ENCODE results near the gene TMEM8B. TPM values are rescaled to one million over a fixed set of nuclear protein-coding genes. Genes with fewer than 3 reads are reported as not detected.

Gene TMEM8B
- total RNA-seq, 2 experiments from 2014 or later: 5.9 to 6.0 TPM

GRCh38 chr9:35832814-35833213 is 3.8 kb downstream of the TMEM8B start:
- Mint-ChIP-seq H3K27me3 (no peaks in the 10 kb centered on the region), H3K4me1 (ENCODE audit: low read depth) (peaks cover 18% of the 10 kb centered on the region), H3K27ac (no peak overlapping the region), H3K36me3 (no peaks in the 10 kb centered on the region), H3K4me3 (no peak overlapping the region), H3K9me3 (no peaks in the 10 kb centered on the region)
- ChIA-PET CTCF (interaction anchor here (0.6 to 2.2 kb wide), 3 partner anchors 49 to 163 kb away, joined by 4 to 9 read pairs (median 4); no protein-coding TSS in a partner anchor), POLR2A (no interaction called here)
- no peak for DNase-seq
- intact Hi-C loops (cut with micrococcal nuclease): no loop called here

DNA sequence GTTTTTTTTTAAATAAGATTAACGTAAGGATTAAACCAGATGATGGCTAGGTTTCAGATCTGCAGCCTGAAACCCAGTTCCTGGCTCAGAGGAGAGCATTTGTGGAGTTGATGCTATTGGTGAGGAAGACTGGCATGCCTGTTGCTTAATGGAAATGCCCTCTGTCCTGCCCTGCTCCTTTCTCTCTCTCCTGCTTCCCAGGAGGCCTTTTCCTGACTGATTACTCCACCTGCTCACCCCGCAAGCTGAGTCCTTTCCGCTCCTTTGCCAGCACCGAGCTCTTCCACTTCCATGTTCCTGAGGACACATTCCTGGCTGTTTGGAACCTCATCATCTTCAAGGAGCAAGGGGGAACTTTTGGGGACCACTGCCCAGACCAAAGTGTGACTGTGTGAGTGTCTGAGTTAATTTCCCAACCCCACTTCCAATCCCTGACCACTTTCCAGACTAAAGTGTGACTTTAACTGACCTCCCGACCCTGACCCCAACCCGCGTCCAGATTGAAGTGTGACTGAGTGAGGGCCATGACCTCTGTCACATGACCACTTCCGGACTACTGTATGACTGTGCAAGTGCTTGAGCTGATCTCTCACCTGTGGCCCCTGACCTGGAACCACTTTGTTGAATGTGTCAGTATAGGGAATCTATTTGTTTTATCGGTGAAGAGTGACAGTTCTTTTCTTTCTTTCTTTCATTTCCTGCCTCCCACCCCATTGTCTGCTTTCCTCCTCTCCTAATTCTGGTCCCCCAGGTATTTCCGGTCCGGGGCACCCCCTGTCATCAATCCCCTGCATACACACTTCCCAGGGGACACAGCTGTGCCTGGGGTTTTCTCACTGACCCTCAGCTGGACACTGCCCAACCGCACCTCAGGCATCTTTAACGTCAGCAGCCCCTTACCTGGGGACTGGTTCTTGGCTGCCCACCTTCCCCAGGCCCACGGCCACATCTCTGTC is 5.5 kb downstream of the TMEM8B start:
- Mint-ChIP-seq H3K27ac (no peak overlapping the region), H3K4me3 (no peak overlapping the region), H3K27me3 (no peaks in the 10 kb centered on the region), H3K9me3 (no peaks in the 10 kb centered on the region), H3K4me1 (ENCODE audit: low read depth) (peaks cover 10% of the 10 kb centered on the region), H3K36me3 (no peaks in the 10 kb centered on the region)
- ChIA-PET POLR2A (no interaction called here), CTCF (interaction anchor here (0.7 to 4.5 kb wide), 12 partner anchors 9 to 359 kb away, joined by 3 to 33 read pairs (median 4); partner anchors contain the start of gene HINT2)
- intact Hi-C loops (cut with micrococcal nuclease): no loop called here
- DNase-seq: no peak

DNA sequence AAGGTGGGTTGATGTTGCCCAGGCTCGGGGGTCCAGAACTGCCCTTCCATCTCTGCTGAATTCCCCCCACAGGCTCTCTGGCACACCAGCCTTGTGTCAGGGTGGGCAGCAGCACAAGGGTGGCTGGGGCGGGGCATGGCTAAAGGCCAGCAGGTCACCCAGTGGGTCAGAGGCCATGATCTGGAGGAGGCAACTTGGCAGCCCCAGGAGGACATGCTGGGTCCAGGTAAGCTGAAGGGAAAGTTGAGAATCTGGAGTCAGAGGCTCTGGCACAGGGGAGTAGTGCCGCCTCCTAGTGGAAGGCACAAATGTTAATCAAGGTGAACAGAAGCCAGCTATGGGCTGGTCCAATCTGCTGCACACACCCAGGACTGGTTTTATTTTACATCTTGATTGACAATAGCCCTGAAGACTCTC is 6.2 kb downstream of the TMEM8B start:
- H3K4me1 Mint-ChIP-seq (ENCODE audit: low read depth): peaks cover 3% of the 10 kb centered on the region
- H3K36me3 Mint-ChIP-seq: no peaks in the 10 kb centered on the region
- intact Hi-C loops (cut with micrococcal nuclease): no loop called here
- no peak overlapping the region for H3K27ac Mint-ChIP-seq
- ChIA-PET CTCF (interaction anchor here (0.6 to 4.5 kb wide), 10 partner anchors 9 to 100 kb away, joined by 3 to 33 read pairs (median 4); no protein-coding TSS in a partner anchor), POLR2A (no interaction called here)
- no peak for DNase-seq
- no peaks in the 10 kb centered on the region for H3K27me3 Mint-ChIP-seq
- H3K4me3 Mint-ChIP-seq: no peak overlapping the region
- H3K9me3 Mint-ChIP-seq: no peaks in the 10 kb centered on the region

DNA sequence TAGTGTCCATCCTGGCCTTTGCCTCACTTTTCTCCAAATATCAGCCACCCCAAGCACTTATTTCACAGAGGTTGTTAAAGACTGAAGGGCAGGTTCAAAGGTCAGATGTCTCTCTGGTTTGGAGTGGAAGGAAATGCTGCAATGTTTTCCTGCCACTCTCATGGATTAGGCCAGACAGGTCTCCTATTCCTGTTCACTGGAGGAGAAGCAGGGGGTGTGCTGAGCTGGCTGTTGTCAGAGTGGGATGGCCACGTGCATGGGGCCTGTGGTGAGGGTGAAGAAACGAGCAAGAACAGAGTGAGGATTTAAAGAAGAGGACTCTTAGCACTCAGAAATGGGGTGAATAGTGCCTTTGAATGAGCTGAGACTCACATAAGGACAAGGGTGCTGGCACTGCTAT is 6.7 kb downstream of the TMEM8B start:
- peaks cover under 1% of the 10 kb centered on the region for H3K4me1 Mint-ChIP-seq (ENCODE audit: low read depth)
- no peak overlapping the region for H3K4me3 Mint-ChIP-seq

GRCh38 chr9:35836595-35836994 is 7.6 kb downstream of the TMEM8B start:
- Mint-ChIP-seq H3K4me1 (ENCODE audit: low read depth) (no peaks in the 10 kb centered on the region), H3K36me3 (no peaks in the 10 kb centered on the region), H3K9me3 (no peaks in the 10 kb centered on the region), H3K27me3 (no peaks in the 10 kb centered on the region), H3K4me3 (no peak overlapping the region), H3K27ac (no peak overlapping the region)
- intact Hi-C loops (cut with micrococcal nuclease): no loop called here
- ChIA-PET POLR2A (no interaction called here), CTCF (interaction anchor here (1.7 to 4.5 kb wide), 2 partner anchors 11 to 45 kb away, joined by 5 to 33 read pairs; no protein-coding TSS in a partner anchor)
- no peak for DNase-seq

More for the DNA sequence above, 6.7 kb downstream of the TMEM8B start:
- H3K27ac Mint-ChIP-seq: no peak overlapping the region
- H3K27me3 Mint-ChIP-seq: no peaks in the 10 kb centered on the region
- ChIA-PET CTCF (interaction anchor here (0.6 to 4.5 kb wide), 9 partner anchors 10 to 100 kb away, joined by 3 to 33 read pairs (median 4); no protein-coding TSS in a partner anchor), POLR2A (no interaction called here)
- DNase-seq: no peak
- intact Hi-C loops (cut with micrococcal nuclease): no loop called here
- H3K36me3 Mint-ChIP-seq: no peaks in the 10 kb centered on the region
- H3K9me3 Mint-ChIP-seq: no peaks in the 10 kb centered on the region

DNA sequence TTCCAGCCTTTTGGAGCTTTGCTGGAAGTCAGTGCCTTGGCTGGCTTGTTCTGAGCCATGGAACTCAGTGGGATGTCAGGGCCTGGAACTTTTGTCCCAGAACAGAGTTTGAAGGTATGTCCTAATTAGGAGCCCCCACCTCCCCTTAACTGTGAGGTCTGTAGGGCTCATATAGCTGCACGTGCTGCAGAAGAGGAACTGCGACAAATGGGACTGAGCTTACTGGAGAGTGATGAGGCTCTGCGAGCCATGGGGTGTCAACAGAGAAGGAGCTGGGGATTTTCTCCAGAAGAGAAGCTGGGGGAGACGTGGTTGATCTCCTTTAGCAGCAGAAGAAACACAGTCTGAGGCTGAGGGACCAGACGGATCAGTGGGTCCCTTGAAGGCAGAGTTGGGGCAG is 10.9 kb downstream of the TMEM8B start:
- Mint-ChIP-seq H3K36me3 (no peaks in the 10 kb centered on the region), H3K4me1 (ENCODE audit: low read depth) (peaks cover 10% of the 10 kb centered on the region), H3K27me3 (no peaks in the 10 kb centered on the region), H3K27ac (no peak overlapping the region), H3K9me3 (no peaks in the 10 kb centered on the region), H3K4me3 (no peak overlapping the region)
- no peak for DNase-seq
- ChIA-PET CTCF (interaction anchor here (1.0 kb wide), 1 partner anchor 14 kb away, joined by 4 read pairs; no protein-coding TSS in a partner anchor), POLR2A (no interaction called here)
- intact Hi-C loops (cut with micrococcal nuclease): no loop called here

DNA sequence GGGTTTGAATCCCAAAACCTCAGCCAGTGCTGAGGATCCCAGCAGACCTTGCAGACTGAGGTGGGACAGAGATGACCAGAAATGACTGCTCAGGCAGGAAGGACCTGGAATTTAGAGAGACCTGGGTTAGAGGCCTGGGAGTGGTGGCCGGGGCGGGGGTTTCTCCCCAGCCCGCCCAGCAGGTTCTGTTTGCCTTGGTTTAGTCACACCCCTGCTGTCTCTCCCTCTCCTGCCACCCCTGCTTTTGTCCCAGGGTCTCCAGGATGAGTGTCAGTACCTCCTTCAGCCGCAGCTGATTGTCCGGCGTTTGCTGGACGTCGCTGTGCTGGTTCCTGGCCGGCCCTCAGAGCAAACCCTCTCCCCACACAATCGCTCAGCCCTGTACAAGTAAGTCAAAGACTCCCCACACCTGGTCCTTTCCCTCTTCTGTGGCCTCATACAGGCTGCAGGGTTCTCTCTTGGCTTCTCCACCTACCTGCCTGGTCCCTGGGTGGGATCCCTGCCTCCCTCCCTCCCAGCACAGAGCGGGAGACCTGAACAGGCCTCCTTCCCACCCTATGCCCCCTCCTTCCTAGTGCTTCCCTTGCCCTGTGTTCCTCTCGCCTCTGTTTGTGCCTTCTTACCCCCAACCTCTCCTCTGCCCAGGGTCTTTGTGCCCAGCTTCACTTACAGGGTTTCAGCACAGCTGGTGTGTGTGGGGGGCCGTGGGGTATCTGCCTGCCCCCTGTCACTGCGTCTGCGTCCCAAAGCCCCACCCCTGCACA is 12.0 kb downstream of the TMEM8B start:
- no peaks in the 10 kb centered on the region for H3K27me3 Mint-ChIP-seq
- DNase-seq: no peak
- no peak overlapping the region for H3K4me3 Mint-ChIP-seq
- H3K27ac Mint-ChIP-seq: no peak overlapping the region
- POLR2A ChIA-PET: no interaction called here
- CTCF ChIA-PET: interaction anchor here (0.6 to 1.0 kb wide), 3 partner anchors 15 to 861 kb away, joined by 3 to 5 read pairs (median 4); no protein-coding TSS in a partner anchor
- no peaks in the 10 kb centered on the region for H3K9me3 Mint-ChIP-seq
- intact Hi-C loops (cut with micrococcal nuclease): no loop called here
- H3K36me3 Mint-ChIP-seq: no peaks in the 10 kb centered on the region
- H3K4me1 Mint-ChIP-seq (ENCODE audit: low read depth): peaks cover 21% of the 10 kb centered on the region

DNA sequence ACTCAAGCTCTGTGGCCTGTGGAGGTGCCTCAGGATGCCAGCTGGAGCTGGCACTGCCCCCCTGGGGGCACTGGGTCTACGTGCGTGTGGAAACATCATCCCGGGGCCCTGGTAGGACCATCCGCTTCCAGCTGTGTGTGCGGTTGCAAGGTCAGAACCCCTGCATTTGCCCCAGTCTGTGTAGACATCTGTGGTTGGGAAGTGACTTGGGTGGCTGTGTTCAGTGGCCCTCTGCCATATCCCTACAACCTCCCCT is 12.5 kb downstream of the TMEM8B start:
- peaks cover 21% of the 10 kb centered on the region for H3K4me1 Mint-ChIP-seq (ENCODE audit: low read depth)
- no peaks in the 10 kb centered on the region for H3K27me3 Mint-ChIP-seq
- H3K4me3 Mint-ChIP-seq: no peak overlapping the region
- no peak overlapping the region for H3K27ac Mint-ChIP-seq
- CTCF ChIA-PET: interaction anchor here (0.6 to 1.0 kb wide), 2 partner anchors 41 to 862 kb away, joined by 3 to 5 read pairs; no protein-coding TSS in a partner anchor
- no peak for DNase-seq
- POLR2A ChIA-PET: interaction anchor here (0.9 kb wide), 1 partner anchor 10 kb away, joined by 3 read pairs; no protein-coding TSS in a partner anchor
- intact Hi-C loops (cut with micrococcal nuclease): no loop called here
- H3K9me3 Mint-ChIP-seq: no peaks in the 10 kb centered on the region
- H3K36me3 Mint-ChIP-seq: no peaks in the 10 kb centered on the region

GRCh38 chr9:35842020-35842745 is 13.2 kb downstream of the TMEM8B start:
- Mint-ChIP-seq H3K27me3 (no peaks in the 10 kb centered on the region), H3K9me3 (no peaks in the 10 kb centered on the region), H3K4me1 (ENCODE audit: low read depth) (peaks cover 25% of the 10 kb centered on the region), H3K27ac (no peak overlapping the region), H3K4me3 (no peak overlapping the region), H3K36me3 (no peaks in the 10 kb centered on the region)
- no peak for DNase-seq
- intact Hi-C loops (cut with micrococcal nuclease): no loop called here
- ChIA-PET POLR2A (interaction anchor here (0.9 kb wide), 1 partner anchor 10 kb away, joined by 3 read pairs; no protein-coding TSS in a partner anchor), CTCF (interaction anchor here (1.0 kb wide), 1 partner anchor 40 kb away, joined by 3 read pairs; no protein-coding TSS in a partner anchor)

DNA sequence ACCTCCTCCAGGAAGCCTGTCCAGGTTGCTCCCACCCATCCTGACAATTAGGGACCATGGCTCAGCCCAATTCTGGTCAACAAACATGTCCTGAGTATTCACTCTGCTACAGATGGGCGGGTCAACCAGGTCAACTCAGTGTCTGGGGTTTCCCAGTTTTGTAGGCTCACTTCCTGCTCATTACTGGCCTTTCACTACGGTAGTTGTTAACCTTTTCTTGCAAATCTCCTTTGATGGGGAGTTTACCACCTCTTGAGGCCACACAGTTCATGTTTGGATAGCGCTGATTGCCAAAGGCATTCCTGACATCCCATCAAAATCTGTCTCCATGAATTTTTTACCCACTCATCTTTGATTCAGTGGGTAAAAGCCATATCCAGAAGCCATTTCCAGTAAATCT is 13.8 kb downstream of the TMEM8B start:
- Mint-ChIP-seq H3K4me3 (no peak overlapping the region), H3K27me3 (no peaks in the 10 kb centered on the region), H3K9me3 (no peaks in the 10 kb centered on the region), H3K4me1 (ENCODE audit: low read depth) (peaks cover 30% of the 10 kb centered on the region), H3K36me3 (no peaks in the 10 kb centered on the region), H3K27ac (no peak overlapping the region)
- DNase-seq: no peak
- ChIA-PET POLR2A (no interaction called here), CTCF (no interaction called here)
- intact Hi-C loops (cut with micrococcal nuclease): no loop called here

DNA sequence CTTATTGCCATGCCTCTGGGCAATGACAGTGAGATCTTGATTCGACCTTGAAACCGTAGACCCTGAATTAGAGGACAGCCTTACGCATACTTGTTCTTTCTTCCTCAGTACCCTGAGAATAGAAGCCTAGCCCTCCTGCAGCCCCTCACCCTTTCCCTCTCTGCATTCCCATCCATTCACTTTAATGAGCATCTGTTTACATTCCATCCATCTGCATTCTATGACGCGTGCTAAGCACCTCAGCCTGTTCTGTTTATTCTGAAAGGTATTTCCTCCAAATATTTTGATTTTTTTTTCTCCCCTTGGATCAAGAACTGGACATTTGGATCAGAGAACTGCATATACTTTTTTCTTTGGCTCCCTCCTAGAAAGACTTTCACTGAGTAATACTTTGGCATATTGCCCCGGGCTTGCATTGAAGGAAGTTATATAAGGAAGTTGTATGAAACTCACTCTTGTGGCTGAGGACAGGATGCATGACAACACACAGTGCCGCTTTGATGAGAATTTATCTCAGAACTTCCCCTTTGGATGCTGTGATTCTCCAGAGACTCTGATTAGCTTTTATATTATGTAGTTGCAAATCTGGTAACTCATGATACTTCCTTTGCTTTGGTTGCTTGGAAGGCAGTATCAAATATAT is 15.7 kb downstream of the TMEM8B start:
- H3K4me1 Mint-ChIP-seq (ENCODE audit: low read depth): peaks cover 36% of the 10 kb centered on the region

More for the DNA sequence above, 15.7 kb downstream of the TMEM8B start:
- intact Hi-C loops (cut with micrococcal nuclease): loop anchor here (2.0 kb wide), 1 partner anchor 16 kb away; the partner anchor contains the start of genes FAM221B and TMEM8B
- ChIA-PET CTCF (interaction anchor here (1.6 kb wide), 1 partner anchor 37 kb away, joined by 9 read pairs; no protein-coding TSS in a partner anchor), POLR2A (no interaction called here)
- Mint-ChIP-seq H3K36me3 (no peaks in the 10 kb centered on the region), H3K4me3 (no peak overlapping the region), H3K9me3 (no peaks in the 10 kb centered on the region), H3K27ac (no peak overlapping the region), H3K27me3 (no peaks in the 10 kb centered on the region)
- DNase-seq: no peak

Measured in activated CD4-positive, alpha-beta memory T cell treated with anti-CD3 and anti-CD28 coated beads for 36 hours (primary cell).